ENCODE data around the gene NCAM1.

The NCAM1 gene

GRCh38 chr11:112946866-112947265 lies 14.4 kb upstream of the NCAM1 start:
- Histone ChIP-seq H3K4me3 (ENCODE audit: low read depth in 1 of 2, low read length in 2 of 2) (no peak overlapping the region), H2AFZ (ENCODE audit: low read depth, low read length) (no peak overlapping the region), H3K9me3 (ENCODE audit: insufficient read depth, low read length, severe bottlenecking) (no peaks in the 10 kb centered on the region), H3K4me2 (ENCODE audit: insufficient read depth, low read length) (no peak overlapping the region), H4K20me1 (ENCODE audit: insufficient read depth, low read length) (no peaks in the 10 kb centered on the region), H3K27ac (ENCODE audit: low read length) (no peak overlapping the region), H3K4me1 (ENCODE audit: insufficient read depth, low read length) (no peaks in the 10 kb centered on the region), H3K9ac (ENCODE audit: low read depth, low read length) (no peak overlapping the region), H3K79me2 (ENCODE audit: insufficient read depth, low read length) (no peaks in the 10 kb centered on the region), H3K36me3 (ENCODE audit: insufficient read depth, low read length) (no peaks in the 10 kb centered on the region), H3K27me3 (ENCODE audit: insufficient read depth, low read length, poor library complexity) (peaks cover 5% of the 10 kb centered on the region)
- TF ChIP-seq CTCF (IDR thresholded peaks at IDR 0.05; ENCODE audit: borderline replicate concordance, extremely low read depth, low read length, poor library complexity, severe bottlenecking), result no peak
- no peak for TF ChIP-seq EZH2 (IDR thresholded peaks at IDR 0.05; ENCODE audit: borderline replicate concordance, low read depth, low read length, severe bottlenecking)
- ATAC-seq (ENCODE audit: insufficient read depth, low read depth), result no peak
- DNase-seq, result no peak

- TF ChIP-seq EZH2 (IDR thresholded peaks at IDR 0.05; ENCODE audit: borderline replicate concordance, low read depth, low read length, severe bottlenecking), result no peak
- no peak for TF ChIP-seq CTCF (IDR thresholded peaks at IDR 0.05; ENCODE audit: borderline replicate concordance, extremely low read depth, low read length, poor library complexity, severe bottlenecking)
- Histone ChIP-seq H3K9me3 (ENCODE audit: insufficient read depth, low read length, severe bottlenecking) (no peaks in the 10 kb centered on the region), H3K36me3 (ENCODE audit: insufficient read depth, low read length) (no peaks in the 10 kb centered on the region), H2AFZ (ENCODE audit: low read depth, low read length) (no peak overlapping the region), H3K79me2 (ENCODE audit: insufficient read depth, low read length) (no peaks in the 10 kb centered on the region), H3K27ac (ENCODE audit: low read length) (no peak overlapping the region), H4K20me1 (ENCODE audit: insufficient read depth, low read length) (no peaks in the 10 kb centered on the region), H3K27me3 (ENCODE audit: insufficient read depth, low read length, poor library complexity) (peaks cover 5% of the 10 kb centered on the region), H3K4me3 (ENCODE audit: low read depth in 1 of 2, low read length in 2 of 2) (no peak overlapping the region), H3K4me1 (ENCODE audit: insufficient read depth, low read length) (no peaks in the 10 kb centered on the region), H3K9ac (ENCODE audit: low read depth, low read length) (no peak overlapping the region), H3K4me2 (ENCODE audit: insufficient read depth, low read length) (no peak overlapping the region)
- DNase-seq (no peak), ATAC-seq (ENCODE audit: insufficient read depth, low read depth) (no peak)
Observed at GRCh38 chr11:112949781-112950575, 11.2 kb upstream of the NCAM1 start.

GRCh38 chr11:112958670-112959069 lies 2.5 kb upstream of the NCAM1 start:
- no peak overlapping the region for H2AFZ ChIP-seq (ENCODE audit: low read depth, low read length)
- DNase-seq (no peak), ATAC-seq (ENCODE audit: insufficient read depth, low read depth) (no peak)
- H3K9me3 ChIP-seq (ENCODE audit: insufficient read depth, low read length, severe bottlenecking), result no peaks in the 10 kb centered on the region
- no peaks in the 10 kb centered on the region for H3K4me1 ChIP-seq (ENCODE audit: insufficient read depth, low read length)
- no peaks in the 10 kb centered on the region for H3K79me2 ChIP-seq (ENCODE audit: insufficient read depth, low read length)
- no peaks in the 10 kb centered on the region for H4K20me1 ChIP-seq (ENCODE audit: insufficient read depth, low read length)
- H3K9ac ChIP-seq (ENCODE audit: low read depth, low read length), result no peak overlapping the region
- TF ChIP-seq EZH2 (IDR thresholded peaks at IDR 0.05; ENCODE audit: borderline replicate concordance, low read depth, low read length, severe bottlenecking) (no peak), CTCF (IDR thresholded peaks at IDR 0.05; ENCODE audit: borderline replicate concordance, extremely low read depth, low read length, poor library complexity, severe bottlenecking) (no peak)
- H3K27ac ChIP-seq (ENCODE audit: low read length), result no peak overlapping the region
- H3K36me3 ChIP-seq (ENCODE audit: insufficient read depth, low read length), result no peaks in the 10 kb centered on the region
- no peak overlapping the region for H3K4me3 ChIP-seq (ENCODE audit: low read depth in 1 of 2, low read length in 2 of 2)
- H3K27me3 ChIP-seq (ENCODE audit: insufficient read depth, low read length, poor library complexity), result no peaks in the 10 kb centered on the region
- H3K4me2 ChIP-seq (ENCODE audit: insufficient read depth, low read length), result no peak overlapping the region
